NCI-H128 (cell line): ENCODE measurements around the gene ACVRL1.

Experiments
- DNase-seq: peaks from one replicate; lab custom pipeline; 2025; ENCODE audit not compliant: unreplicated experiment; lab: John Stamatoyannopoulos, UW

ACVRL1 gene

GRCh38 chr12:51938726-51939125 is 31.4 kb downstream of the ACVRL1 start:
- DNase-seq, result no peak

GRCh38 chr12:51941011-51941581 is 33.8 kb downstream of the ACVRL1 start:
- peak; percentile 64 for DNase-seq

- no peak for DNase-seq
Observed at GRCh38 chr12:51941604-51942003, 34.3 kb downstream of the ACVRL1 start.

- DNase-seq, result no peak
Observed at GRCh38 chr12:51942056-51942455, 34.8 kb downstream of the ACVRL1 start.

GRCh38 chr12:51942501-51943000 is 35.2 kb downstream of the ACVRL1 start:
- no peak for DNase-seq

- no peak for DNase-seq
Observed at GRCh38 chr12:51943346-51943745, 36.0 kb downstream of the ACVRL1 start.

- DNase-seq, result no peak
Observed at GRCh38 chr12:51944608-51945233, 37.4 kb downstream of the ACVRL1 start.

- DNase-seq, result no peak
Observed at GRCh38 chr12:51947246-51947996, 40.1 kb downstream of the ACVRL1 start.

GRCh38 chr12:51948066-51948465 is 40.8 kb downstream of the ACVRL1 start:
- no peak for DNase-seq

- DNase-seq, result no peak
Observed at GRCh38 chr12:51949342-51950030, 42.2 kb downstream of the ACVRL1 start.

GRCh38 chr12:51950682-51951198 is 43.4 kb downstream of the ACVRL1 start:
- no peak for DNase-seq

- DNase-seq, result peak; percentile 86
Observed at GRCh38 chr12:51951199-51951842, 44.0 kb downstream of the ACVRL1 start, which contains the start of gene ACVR1B. Gene ACVR1B, plus strand, starts transcription at chr12:51951699. Its CDS starts 45 bp downstream, at chr12:51951744.

- no peak for DNase-seq
Observed at GRCh38 chr12:51951843-51952722, 44.8 kb downstream of the ACVRL1 start.

- DNase-seq, result no peak
Observed at GRCh38 chr12:51953089-51953488, 45.8 kb downstream of the ACVRL1 start.

- no peak for DNase-seq
Observed at GRCh38 chr12:51953864-51954263, 46.6 kb downstream of the ACVRL1 start.

GRCh38 chr12:51954561-51955361 is 47.5 kb downstream of the ACVRL1 start:
- no peak for DNase-seq

GRCh38 chr12:51955702-51956101 is 48.4 kb downstream of the ACVRL1 start:
- DNase-seq, result no peak

GRCh38 chr12:51958542-51958941 is 51.2 kb downstream of the ACVRL1 start:
- DNase-seq, result no peak

GRCh38 chr12:51959211-51959610 is 51.9 kb downstream of the ACVRL1 start:
- DNase-seq, result no peak
